Activated CD4-positive, alpha-beta T cell treated with anti-CD3 and anti-CD28 coated beads, Interleukin-2, amount 50 U/mL, for 24 hours (primary cell): ENCODE results near the gene FBRSL1.
"Not testable (repeated sequence)": the region's sequence is repeated elsewhere in the genome, so short reads cannot be mapped to it uniquely, and the experiment has no call there.

Source experiments
- DNase-seq, 2 donors: peaks; one replicate each; pipeline ENCODE4 v3.0.0-alpha.2; 2020; ENCODE audit warnings: low read depth in 1 of 2, low spot score in 1 of 2

FBRSL1 gene

DNA sequence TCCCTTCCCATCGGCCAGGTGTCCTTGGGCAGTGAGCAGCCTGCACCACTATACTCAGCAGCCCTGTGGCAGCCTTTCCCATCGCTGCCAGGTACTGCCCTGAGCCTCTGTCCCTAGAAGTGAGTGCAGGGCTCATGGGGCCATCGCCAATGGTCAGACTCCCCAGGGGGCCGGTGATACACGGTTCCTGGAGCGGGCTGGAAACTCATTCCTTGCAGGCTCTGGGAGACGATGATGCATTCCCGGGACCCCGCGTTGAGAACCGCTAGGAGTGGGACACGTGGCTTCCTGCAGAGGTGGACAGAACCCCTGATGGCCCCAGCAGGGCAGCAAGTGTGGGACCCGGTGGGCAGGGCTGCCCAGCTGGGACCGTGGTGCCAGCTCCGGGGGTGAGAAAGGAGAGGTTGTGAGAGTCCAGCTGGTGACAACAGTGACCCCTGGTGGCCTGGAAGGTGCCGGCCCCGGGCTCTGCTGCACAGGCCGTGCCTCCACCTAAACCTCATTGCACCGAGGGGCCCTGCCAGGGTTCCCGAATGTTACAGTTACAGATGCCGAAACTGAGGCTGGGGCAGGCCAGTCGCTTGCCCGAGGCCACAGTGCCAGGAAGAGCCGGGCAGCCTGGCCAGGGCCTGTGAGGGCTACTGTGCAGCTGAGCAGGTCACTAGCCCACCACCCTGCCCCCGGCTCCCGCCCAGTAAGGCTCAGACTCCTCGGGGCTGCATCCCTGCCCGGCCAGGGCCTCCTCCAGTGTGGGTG is 33.8 kb downstream of the FBRSL1 start:
- DNase-seq, result peak; percentile 54 to 56

DNA sequence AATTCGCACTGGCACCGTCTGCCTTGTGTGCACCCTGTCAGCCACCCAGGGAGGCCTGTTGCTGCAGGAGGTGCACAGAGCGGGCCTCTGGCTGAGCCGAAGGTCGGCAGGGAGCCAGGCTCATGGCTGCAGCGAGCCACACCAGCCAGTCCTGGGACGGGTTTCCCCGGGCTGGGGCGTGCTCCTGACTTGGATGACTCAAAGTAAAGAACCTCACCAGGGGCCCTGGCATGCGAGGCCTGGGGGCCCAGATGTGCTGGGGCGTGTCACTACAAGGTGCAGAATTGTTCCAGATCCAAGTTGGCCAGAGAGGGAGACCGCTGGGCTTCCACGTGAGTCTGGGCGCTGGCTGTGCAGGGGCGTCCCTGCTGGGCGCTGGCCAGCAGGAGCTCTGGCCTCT is 34.5 kb downstream of the FBRSL1 start:
- DNase-seq, result no peak

DNA sequence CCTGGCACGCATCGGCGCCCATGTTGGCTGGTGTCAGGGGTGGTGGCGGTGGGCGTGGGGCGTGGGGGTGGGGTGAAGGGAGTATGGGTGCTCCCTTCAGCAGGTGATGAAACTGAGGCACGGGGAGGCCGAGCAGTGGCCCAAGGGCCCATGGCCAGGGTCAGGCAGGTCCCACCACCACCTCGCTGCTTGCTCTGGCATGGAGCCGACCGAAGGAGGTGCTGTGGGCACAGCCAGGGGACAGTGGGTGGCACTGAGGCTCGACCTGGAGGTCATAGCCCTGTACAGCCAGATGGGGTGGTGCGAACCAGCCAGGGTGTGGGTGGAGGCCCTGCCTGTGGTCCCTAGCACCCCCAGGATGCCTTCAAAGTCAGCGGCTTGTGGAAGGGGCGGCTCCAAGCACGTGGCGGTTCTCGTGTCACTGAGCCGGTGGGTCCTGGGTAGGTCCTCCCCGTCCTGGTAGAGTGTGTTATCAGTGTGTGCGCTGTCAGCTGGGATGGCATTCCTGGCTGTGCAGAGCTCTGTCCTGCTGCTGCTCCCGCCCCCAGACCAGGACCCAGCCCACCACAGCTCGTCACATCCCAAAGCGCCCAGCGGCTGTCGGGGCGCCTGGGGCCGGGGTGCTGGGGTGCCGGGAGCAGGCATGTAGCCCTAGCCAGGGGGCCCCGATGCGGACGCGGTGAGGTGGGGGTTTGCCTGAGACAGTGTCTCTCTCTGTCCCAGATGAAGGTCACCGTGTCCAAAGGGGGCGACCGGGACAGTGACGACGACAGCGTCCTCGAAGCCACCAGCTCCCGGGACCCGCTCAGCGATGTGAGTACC is 35.3 kb downstream of the FBRSL1 start:
- DNase-seq, result no peak

DNA sequence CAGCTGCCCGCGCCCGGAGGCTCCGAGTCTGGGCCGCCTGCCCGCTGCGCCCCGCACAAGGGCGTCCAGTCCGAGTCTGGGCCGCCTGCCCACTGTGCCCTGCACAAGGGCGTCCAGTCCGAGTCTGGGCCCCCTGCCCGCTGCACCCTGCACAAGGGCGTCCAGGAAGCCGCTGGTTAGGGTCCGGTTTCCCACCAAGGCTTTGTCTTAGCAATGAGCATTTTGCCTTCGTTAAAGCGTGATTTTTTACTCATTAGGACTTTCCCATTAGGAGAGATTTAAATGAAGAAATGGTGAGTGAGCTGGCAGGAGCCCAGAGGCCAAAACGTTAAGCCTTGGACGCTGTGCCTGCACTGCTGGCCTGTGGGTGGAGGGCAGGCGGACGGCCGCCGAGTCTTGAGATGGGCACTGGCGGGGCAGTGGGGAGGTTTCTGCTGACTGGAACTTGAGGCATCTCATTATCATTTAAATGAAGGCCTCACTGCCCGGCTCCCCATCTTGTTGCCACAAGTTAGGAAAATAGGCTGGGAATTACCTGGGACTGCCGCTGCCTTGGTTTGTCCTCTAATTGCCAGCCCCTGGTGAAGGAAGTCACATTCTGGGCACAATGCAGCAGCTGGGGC is 36.0 kb downstream of the FBRSL1 start:
- DNase-seq, result no peak

DNA sequence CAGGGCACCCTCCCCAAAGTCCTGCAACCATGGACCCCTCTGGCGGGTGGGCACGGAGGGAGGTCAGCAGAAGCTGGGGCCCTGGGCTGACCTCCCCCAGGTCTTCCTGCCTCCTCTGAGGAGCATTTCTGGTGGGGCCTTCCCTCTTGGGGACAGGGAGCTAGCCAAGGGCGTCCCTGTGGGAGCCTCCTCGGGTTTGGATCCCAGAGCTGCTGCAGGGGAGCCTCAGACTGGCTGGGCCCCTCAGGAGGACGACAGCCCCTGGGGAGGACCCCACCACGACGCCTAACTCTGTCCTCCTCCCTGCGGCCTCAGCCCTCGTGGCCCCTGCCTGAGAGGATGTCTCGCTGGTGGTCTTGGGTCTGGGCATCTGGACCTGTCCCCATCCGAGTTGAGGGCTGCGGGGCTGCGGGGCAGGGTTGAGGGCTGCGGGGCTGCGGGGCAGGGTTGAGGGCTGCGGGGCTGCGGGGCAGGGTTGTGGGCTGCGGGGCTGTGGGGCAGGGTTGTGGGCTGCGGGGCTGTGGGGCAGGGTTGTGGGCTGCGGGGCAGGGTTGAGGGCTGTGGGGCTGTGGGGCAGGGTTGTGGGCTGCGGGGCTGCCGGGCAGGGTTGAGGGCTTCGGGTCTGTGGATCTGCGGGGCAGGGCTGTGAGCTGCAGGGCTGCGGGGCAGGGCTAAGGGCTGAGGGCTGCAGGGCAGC is 37.4 kb downstream of the FBRSL1 start:
- no peak for DNase-seq

- no peak for DNase-seq
Observed at GRCh38 chr12:132527883-132528264, 37.9 kb downstream of the FBRSL1 start.

- no peak for DNase-seq
Observed at GRCh38 chr12:132528564-132529106, 38.7 kb downstream of the FBRSL1 start.

DNA sequence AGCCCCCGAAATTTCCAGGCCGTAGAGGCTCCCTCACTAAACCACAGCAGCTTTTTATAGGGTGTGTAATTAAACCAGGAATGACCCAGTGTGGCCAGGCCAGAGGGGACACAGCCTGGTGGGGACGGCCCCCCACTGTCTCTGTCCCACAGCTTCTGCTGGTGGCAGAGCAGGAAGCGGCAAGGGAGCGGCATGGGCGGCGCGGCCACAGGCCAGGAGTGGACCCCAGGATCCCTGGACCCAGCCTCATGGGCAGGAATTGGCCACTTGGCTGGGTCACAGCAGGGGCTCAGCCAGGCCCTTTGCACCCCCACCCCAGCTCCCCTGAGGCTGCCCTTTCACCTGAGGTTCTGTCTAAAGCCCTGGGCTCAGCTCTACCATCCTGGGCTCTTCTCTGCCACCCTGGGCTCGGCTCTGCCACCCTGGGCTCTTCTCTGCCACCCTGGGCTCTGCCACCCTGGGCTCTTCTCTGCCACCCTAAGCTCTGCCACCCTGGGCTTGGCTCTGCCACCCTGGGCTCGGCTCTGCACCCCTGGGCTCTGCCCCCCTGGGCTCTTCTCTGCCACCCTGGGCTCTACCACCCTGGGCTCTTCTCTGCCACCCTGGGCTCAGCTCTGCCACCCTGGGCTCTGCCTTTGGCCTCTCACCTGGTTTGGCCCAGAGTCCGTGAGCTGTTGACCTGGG is 39.3 kb downstream of the FBRSL1 start:
- no peak for DNase-seq

- DNase-seq, result no peak
Observed at GRCh38 chr12:132529906-132530305, 40.0 kb downstream of the FBRSL1 start.

GRCh38 chr12:132530447-132530846 is 40.5 kb downstream of the FBRSL1 start:
- no peak for DNase-seq

GRCh38 chr12:132530851-132531250 is 40.9 kb downstream of the FBRSL1 start:
- DNase-seq, result no peak

GRCh38 chr12:132532711-132533583 is 43.0 kb downstream of the FBRSL1 start:
- DNase-seq, result not testable (repeated sequence)

GRCh38 chr12:132533584-132533958 is 43.6 kb downstream of the FBRSL1 start:
- no peak for DNase-seq

GRCh38 chr12:132534076-132534475 is 44.1 kb downstream of the FBRSL1 start:
- no peak for DNase-seq

DNA sequence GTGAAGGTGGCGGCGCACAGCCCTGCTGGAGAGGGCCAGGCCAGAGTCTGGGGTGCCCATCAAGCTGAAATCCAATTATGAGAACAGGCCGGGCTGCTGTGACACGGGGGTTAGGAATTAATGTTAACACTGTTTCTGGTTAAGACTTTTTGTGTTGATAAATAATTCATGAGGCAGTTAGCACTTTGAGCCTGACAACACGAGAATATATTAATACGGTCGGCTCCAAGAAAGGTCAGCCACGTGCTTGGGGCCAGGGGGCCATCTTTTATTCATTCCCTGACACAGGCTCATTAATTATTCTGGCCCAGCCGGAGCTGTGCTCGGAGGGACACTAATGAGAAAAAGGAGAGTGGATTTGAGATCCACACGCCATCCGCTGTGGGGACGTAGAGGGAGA is 45.1 kb downstream of the FBRSL1 start:
- DNase-seq, result no peak

- DNase-seq, result no peak
Observed at GRCh38 chr12:132536102-132536876, 46.3 kb downstream of the FBRSL1 start.

DNA sequence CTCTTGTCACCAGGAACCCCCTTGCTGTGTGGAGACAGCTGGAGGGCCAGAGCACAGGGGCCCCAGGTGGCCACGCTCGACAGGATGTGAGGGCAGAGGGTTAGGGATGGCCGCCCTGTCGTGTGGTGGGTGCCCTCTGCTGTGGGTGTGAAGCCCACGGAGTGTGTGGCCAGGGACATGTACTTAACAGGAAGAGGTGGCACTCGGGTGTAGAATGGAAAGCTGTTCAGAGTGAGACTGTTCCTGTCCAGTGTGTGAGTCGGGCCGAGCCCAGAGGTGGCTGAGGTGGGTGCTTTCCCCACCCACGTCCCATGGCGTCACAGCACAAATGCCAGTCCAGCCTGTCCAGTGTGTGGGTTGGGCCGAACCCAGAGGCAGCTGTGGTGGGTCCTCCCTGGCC is 47.1 kb downstream of the FBRSL1 start:
- DNase-seq, result no peak

- no peak for DNase-seq
Observed at GRCh38 chr12:132537836-132538662, 48.1 kb downstream of the FBRSL1 start.
